Pancreas (tissue), 10 donors: ENCODE data around the gene SKA3. TPM values are rescaled to one million over a fixed set of nuclear protein-coding genes. Genes with fewer than 3 reads are reported as not detected.
"Not testable (repeated sequence)": the region's sequence is repeated elsewhere in the genome, so short reads cannot be mapped to it uniquely, and the experiment has no call there.

ENCODE experiments used
- ATAC-seq, 4 donors: fragments of 200-7000 bp; cut with Tn5 transposase; one replicate each; pipeline versions ENCODE4 v1.8.0 to v1.9.1; 2020; ENCODE audit warnings: mild to moderate bottlenecking in 4 of 4, moderate library complexity in 4 of 4
- DNase-seq, 6 donors: peaks; one replicate each; pipeline ENCODE4 v3.0.0-alpha.2; 2020
- FAIRE-seq: peaks from 2 replicates; lab custom pipeline; 2012; peaks lifted over from hg19 to GRCh38; lab: Jason Lieb, UNC
- H3K27ac ChIP-seq, 4 donors: fragments of 200-600 bp; sonication (generic); 1 replicate in 3 of 4; 2 replicates in 1 of 4; pipeline versions ENCODE4 v1.5.0 to v1.8.0; 2020
- H3K27me3 ChIP-seq, 4 donors: fragments of 200-600 bp; one replicate each; pipeline ENCODE4 v1.8.0; 2021
- H3K36me3 ChIP-seq, 3 donors: fragments of 200-600 bp; sonication (generic) in 1 of 3; one replicate each; pipeline versions ENCODE4 v1.5.0 to v1.8.0; 2020 to 2021
- H3K4me1 ChIP-seq, 3 donors: fragments of 200-600 bp; one replicate each; pipeline ENCODE4 v1.8.0; 2021
- H3K4me3 ChIP-seq, 4 donors: fragments of 200-600 bp; sonication (generic) in 2 of 4; one replicate each; pipeline versions ENCODE4 v1.5.0 to v1.8.0; 2020 to 2021
- H3K9me3 ChIP-seq, 4 donors: fragments of 200-600 bp; one replicate each; pipeline ENCODE4 v1.8.0; 2021
- WGBS, 2 donors: extraction: QIAGEN DNeasy Blood & Tissue Kit; methylation state at CpG; one replicate each; pipeline ENCODE4 v1.1.7; 2013; 5-methylcytosine and 5-hydroxymethylcytosine counted together
- intact Hi-C, 3 donors: fragments of 100-400 bp; cut with DNase I; formaldehyde crosslinking; loops; one replicate each; pipeline versions ENCODE4 v1.11.1 to v1.14.2; 2022
- polyA plus RNA-seq, 2 donors: library from polyadenylated mRNA; stranded (reverse); fragments of 200-250 nt; gene quantifications; one replicate each; pipeline ENCODE4 v1.2.3, GENCODE V29; 2013
- total RNA-seq, 6 donors: library from RNA; stranded (reverse); fragmentation: NEBNext Ultra II Directional in 4 of 6; extraction: Animal tissue kit (Norgen Biotek cat#: 25700) in 4 of 6; gene quantifications; one replicate each; pipeline versions ENCODE4 v1.2.1 to v1.2.4, GENCODE V29; 2021 to 2023
- TF ChIP-seq, protein P1 (sequence below), 4 donors: fragments of 200-600 bp; sonication (generic) in 3 of 4; IDR thresholded peaks; one replicate each; pipeline versions ENCODE4 v1.5.0 to v1.8.0; 2021; ENCODE audit warnings: antibody characterized with exemption in 4 of 4
- donor health status: healthy with polysubstance abuse.
- donor health status: DM: no; HTN: no; CAD: no; lungs with moderate emphysema.
- donor health status: DM: no; HTN: no; CAD: no.
- donor health status: control.
- donor health status: control.
- donor health status: Bipolar disorder and iron deficiency.
- donor health status: DM: yes; HTN: yes; CAD: no.
- donor health status: DM: no; HTN: no; CAD: no.
- donor health status: DM: no; HTN: no; CAD: no.
- donor health status: DM: yes; HTN: yes; CAD: no.

SKA3 gene
- total and polyA plus RNA-seq, 8 donors, result 0.11 to 1.2 (median 0.41) TPM; not detected in 1

GRCh38 chr13:21142766-21143165, 33.6 kb downstream of the SKA3 start:
- H3K27me3 ChIP-seq, result no peaks in the 10 kb centered on the region
- H3K4me1 ChIP-seq, result peaks cover 6 to 27% (median 18%) of the 10 kb centered on the region in 3 donors
- ATAC-seq (no peak), FAIRE-seq (no peak), DNase-seq (no peak)
- intact Hi-C loops, result no loop called here
- H3K4me3 ChIP-seq, result no peak overlapping the region
- TF ChIP-seq, protein P1, sequence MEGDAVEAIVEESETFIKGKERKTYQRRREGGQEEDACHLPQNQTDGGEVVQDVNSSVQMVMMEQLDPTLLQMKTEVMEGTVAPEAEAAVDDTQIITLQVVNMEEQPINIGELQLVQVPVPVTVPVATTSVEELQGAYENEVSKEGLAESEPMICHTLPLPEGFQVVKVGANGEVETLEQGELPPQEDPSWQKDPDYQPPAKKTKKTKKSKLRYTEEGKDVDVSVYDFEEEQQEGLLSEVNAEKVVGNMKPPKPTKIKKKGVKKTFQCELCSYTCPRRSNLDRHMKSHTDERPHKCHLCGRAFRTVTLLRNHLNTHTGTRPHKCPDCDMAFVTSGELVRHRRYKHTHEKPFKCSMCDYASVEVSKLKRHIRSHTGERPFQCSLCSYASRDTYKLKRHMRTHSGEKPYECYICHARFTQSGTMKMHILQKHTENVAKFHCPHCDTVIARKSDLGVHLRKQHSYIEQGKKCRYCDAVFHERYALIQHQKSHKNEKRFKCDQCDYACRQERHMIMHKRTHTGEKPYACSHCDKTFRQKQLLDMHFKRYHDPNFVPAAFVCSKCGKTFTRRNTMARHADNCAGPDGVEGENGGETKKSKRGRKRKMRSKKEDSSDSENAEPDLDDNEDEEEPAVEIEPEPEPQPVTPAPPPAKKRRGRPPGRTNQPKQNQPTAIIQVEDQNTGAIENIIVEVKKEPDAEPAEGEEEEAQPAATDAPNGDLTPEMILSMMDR (IDR thresholded peaks at IDR 0.05), result no peak
- H3K9me3 ChIP-seq, result no peaks in the 10 kb centered on the region
- WGBS, 2 donors, result 94 to 96% methylated on average over 3 of the region's 3 CpGs
- peaks cover 0 to 12% (median 2%) of the 10 kb centered on the region in 3 donors for H3K36me3 ChIP-seq
- no peak overlapping the region for H3K27ac ChIP-seq

DNA sequence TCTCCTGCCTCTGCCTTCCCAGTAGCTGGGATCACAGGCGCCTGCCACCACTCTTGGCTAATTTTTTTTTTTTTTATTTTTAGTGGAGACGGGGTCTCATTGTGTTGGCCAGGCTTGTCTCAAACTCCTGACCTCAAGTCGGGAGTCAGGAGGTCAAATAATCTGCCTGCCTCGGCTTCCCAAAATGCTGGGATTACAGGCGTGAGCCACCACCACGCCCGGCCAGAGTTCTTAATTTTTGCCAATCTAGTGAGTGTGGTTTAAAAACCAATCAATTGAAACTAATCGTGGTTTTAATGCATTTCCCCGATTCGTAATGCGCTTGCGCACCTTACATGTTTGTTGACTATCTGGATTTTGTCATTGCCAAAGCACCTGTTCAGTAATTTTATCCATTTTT, 37.0 kb downstream of the SKA3 start:
- intact Hi-C loops, result no loop called here
- TF ChIP-seq, protein P1 (IDR thresholded peaks at IDR 0.05), result no peak
- DNase-seq (peak in 1 of 6 donors; percentile 15), ATAC-seq (peak in 1 of 4 donors; percentile 0), FAIRE-seq (no peak)
- WGBS, 2 donors, result 64 to 73% methylated on average over 12 of the region's 12 CpGs
- Histone ChIP-seq H3K36me3 (peaks cover 0 to 2% (median 0%) of the 10 kb centered on the region in 3 donors), H3K4me1 (peaks cover 6 to 27% (median 18%) of the 10 kb centered on the region in 3 donors), H3K27me3 (no peaks in the 10 kb centered on the region), H3K9me3 (no peaks in the 10 kb centered on the region), H3K4me3 (peak overlapping the region in 2 of 4 donors; percentile 73 to 83), H3K27ac (peak overlapping the region; percentile 86 to 96 (median 94))

DNA sequence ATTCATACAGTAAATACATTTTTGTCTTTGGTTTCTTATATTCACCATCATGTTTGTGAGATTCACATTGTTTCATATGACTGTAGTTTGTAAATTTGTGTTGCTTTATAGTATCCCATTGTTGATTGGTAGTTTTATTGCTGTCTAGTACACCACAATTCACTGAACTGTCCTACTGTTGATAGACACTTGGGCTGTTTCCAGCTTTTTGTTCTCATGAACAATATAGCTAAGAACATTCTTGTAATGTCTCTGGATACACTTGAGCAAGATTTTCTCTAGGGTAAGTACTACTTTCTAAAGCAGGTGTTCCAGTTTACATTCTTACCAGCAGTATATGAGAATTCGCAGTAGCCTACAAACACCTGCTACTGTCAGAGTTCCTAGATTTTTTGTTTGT, 37.8 kb downstream of the SKA3 start:
- H3K4me3 ChIP-seq, result no peak overlapping the region
- no peak for FAIRE-seq
- 24 to 35% methylated on average over 1 of the region's 1 CpG for WGBS, 2 donors
- peak in 3 of 4 donors; percentile 5 to 37 (median 15) for ATAC-seq
- H3K36me3 ChIP-seq, result peaks cover 0 to 2% (median 0%) of the 10 kb centered on the region in 3 donors
- peaks cover 6 to 27% (median 18%) of the 10 kb centered on the region in 3 donors for H3K4me1 ChIP-seq
- H3K9me3 ChIP-seq, result no peaks in the 10 kb centered on the region
- intact Hi-C loops, result no loop called here
- DNase-seq, result no peak
- H3K27me3 ChIP-seq, result no peaks in the 10 kb centered on the region
- peak overlapping the region in 1 of 4 donors; percentile 27 for H3K27ac ChIP-seq
- TF ChIP-seq, protein P1 (IDR thresholded peaks at IDR 0.05), result no peak

DNA sequence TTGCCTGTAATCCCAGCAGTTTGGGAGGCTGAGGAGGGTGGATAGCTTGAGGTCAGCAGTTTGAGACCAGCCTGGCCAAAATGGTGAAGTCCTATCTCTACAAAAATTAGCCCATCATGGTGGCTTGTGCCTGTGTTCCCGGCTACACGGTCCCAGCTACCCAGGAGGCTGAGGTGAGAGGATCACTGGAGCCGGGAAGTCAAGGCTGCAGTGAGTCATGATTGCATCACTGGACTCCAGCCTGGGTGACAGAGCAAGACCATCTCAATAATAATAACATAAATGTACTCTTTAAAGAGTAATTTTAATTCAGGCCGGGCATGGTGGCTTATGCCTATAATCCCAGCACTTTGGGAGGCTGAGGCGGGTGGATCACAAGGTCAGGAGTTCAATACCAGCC, 38.7 kb downstream of the SKA3 start:
- Histone ChIP-seq H3K36me3 (no peaks in the 10 kb centered on the region), H3K4me1 (peaks cover 6 to 20% (median 14%) of the 10 kb centered on the region in 3 donors), H3K27ac (no peak overlapping the region), H3K9me3 (no peaks in the 10 kb centered on the region), H3K4me3 (no peak overlapping the region), H3K27me3 (no peaks in the 10 kb centered on the region)
- DNase-seq (no peak), ATAC-seq (no peak), FAIRE-seq (no peak)
- TF ChIP-seq, protein P1 (IDR thresholded peaks at IDR 0.05), result no peak
- WGBS, 2 donors, result 82 to 84% methylated on average over 5 of the region's 5 CpGs
- intact Hi-C loops, result no loop called here

- DNase-seq, H3K27ac ChIP-seq, intact Hi-C loops, FAIRE-seq, ATAC-seq, H3K4me3 ChIP-seq, H3K4me1 ChIP-seq, H3K9me3 ChIP-seq, H3K27me3 ChIP-seq, H3K36me3 ChIP-seq: not testable (repeated sequence)
- 75 to 79% methylated on average over 6 of the region's 6 CpGs for WGBS, 2 donors
These were observed 40.5 kb downstream of the SKA3 start for GRCh38 chr13:21135833-21136232.
